H1 (cell line): ENCODE measurements around the gene DLG1. TPM values are rescaled to one million over a fixed set of nuclear protein-coding genes. Genes with fewer than 3 reads are reported as not detected.

Experiments
- KDM5A ChIP-seq: fragments of 200-600 bp; IDR thresholded peaks from 2 replicates; pipeline ENCODE4 v1.7.1; 2012; ENCODE audit warnings: mild to moderate bottlenecking, low read length, inconsistent platforms, mixed read lengths
- polyA plus RNA-seq, 7 experiments: library from polyadenylated mRNA; depleted of rRNA in 3 of 7; stranded (reverse) in 5 of 7; unstranded in 2 of 7; fragments of >200 nt in 5 of 7; fragments of 200-250 nt in 2 of 7; gene quantifications; 1 replicate in 5 of 7; 2 replicates in 1 of 7; 4 replicates in 1 of 7; pipeline versions ENCODE4 v1.2.1 to v1.2.3, GENCODE V29; 2011 to 2013; ENCODE audit warnings: missing spikeins in 2 of 7, mixed read lengths in 2 of 7
- total RNA-seq: library from RNA; stranded (reverse); fragmentation: NEBNext Ultra II Directional; extraction: Animal tissue kit (Norgen Biotek cat#: 25700); gene quantifications from 2 replicates; pipeline ENCODE4 v1.2.1, GENCODE V29; 2021

Gene DLG1
- total and polyA plus RNA-seq, 2 of the 8 experiments (the other 6 are each of a cell fraction or from before 2014, with no cell fraction given), result 13.4 to 78.8 TPM

- no peak for TF ChIP-seq KDM5A
Measured at GRCh38 chr3:197256836-197257444, 41.5 kb downstream of the DLG1 start (continued).
